HepG2 (cell line): ENCODE results near the gene CACNB4. TPM values are rescaled to one million over a fixed set of nuclear protein-coding genes. Genes with fewer than 3 reads are reported as not detected.

Source experiments
- BHLHE40 ChIP-seq: IDR thresholded peaks from 2 replicates; pipeline ENCODE4 v1.6.1; 2011; ENCODE audit warnings: low read length, improper control_type of control experiment
- CREB3 ChIP-seq: sonication (generic); formaldehyde crosslinking; IDR thresholded peaks from 2 replicates; pipeline ENCODE4 v1.5.0; 2020; ENCODE audit warnings: missing genetic modification reagents
- EHMT2 ChIP-seq: fragments of 200-600 bp; sonication (generic); IDR thresholded peaks from 2 replicates; pipeline ENCODE4 v1.7.0; 2017; ENCODE audit warnings: antibody characterized with exemption, low read depth, low read length, borderline replicate concordance
- HMGA1 ChIP-seq: sonication (generic); formaldehyde crosslinking; conservative IDR thresholded peaks from 2 replicates; pipeline ENCODE4 v1.4.0; 2020; ENCODE audit warnings: missing genetic modification reagents
- MIER3 ChIP-seq: IDR thresholded peaks from 2 replicates; pipeline ENCODE4 v1.6.1; 2016; ENCODE audit warnings: missing compliant biosample characterization, borderline replicate concordance
- NRL ChIP-seq: sonication (generic); formaldehyde crosslinking; IDR thresholded peaks from 2 replicates; pipeline ENCODE4 v1.5.0; 2020; ENCODE audit warnings: missing genetic modification reagents, mild to moderate bottlenecking, moderate library complexity, borderline replicate concordance
- PBX3 ChIP-seq: sonication (generic); formaldehyde crosslinking; IDR thresholded peaks from 2 replicates; pipeline ENCODE4 v1.8.1; 2023; ENCODE audit warnings: missing genetic modification reagents, inconsistent platforms, borderline replicate concordance
- RFX3 ChIP-seq: IDR thresholded peaks from 2 replicates; pipeline ENCODE4 v1.6.1; 2016; ENCODE audit warnings: missing biosample characterization, missing genetic modification reagents
- SOX13 ChIP-seq, 3 experiments: fragments of 450-650 bp in 1 of 3; sonication (generic) in 1 of 3; formaldehyde crosslinking in 1 of 3; IDR thresholded peaks in 2 of 3; conservative IDR thresholded peaks in 1 of 3; 2 replicates each; pipeline versions ENCODE4 v1.5.0 to v1.6.1; 2016 to 2020; ENCODE audit warnings: antibody characterized with exemption in 1 of 3, mild to moderate bottlenecking in 1 of 3, missing compliant biosample characterization in 1 of 3, missing genetic modification reagents in 1 of 3, moderate library complexity in 1 of 3
- TEF ChIP-seq: sonication (generic); formaldehyde crosslinking; IDR thresholded peaks from 2 replicates; pipeline ENCODE4 v1.5.0; 2020; ENCODE audit warnings: missing genetic modification reagents
- ZKSCAN1 ChIP-seq: fragments of 150-350 bp; IDR thresholded peaks from 2 replicates; pipeline ENCODE4 v1.6.1; 2014; ENCODE audit warnings: low read length
- ZNF256 ChIP-seq: sonication (generic); formaldehyde crosslinking; conservative IDR thresholded peaks from 2 replicates; pipeline ENCODE4 v1.4.0; 2020; ENCODE audit warnings: missing genetic modification reagents
- ZNF292 ChIP-seq: sonication (generic); formaldehyde crosslinking; IDR thresholded peaks from 2 replicates; pipeline ENCODE4 v1.8.1; 2022; ENCODE audit warnings: mild to moderate bottlenecking, low read depth, missing genetic modification reagents, borderline replicate concordance
- ZNF512 ChIP-seq: sonication (generic); formaldehyde crosslinking; IDR thresholded peaks from 2 replicates; pipeline ENCODE4 v1.4.0; 2020; ENCODE audit warnings: mild to moderate bottlenecking, missing genetic modification reagents
- ZNF580 ChIP-seq: IDR thresholded peaks from 2 replicates; pipeline ENCODE4 v1.6.1; 2016; ENCODE audit warnings: low read depth, borderline replicate concordance
- ZNF749 ChIP-seq: sonication (generic); formaldehyde crosslinking; IDR thresholded peaks from 2 replicates; pipeline ENCODE4 v1.8.0; 2022; ENCODE audit warnings: mild to moderate bottlenecking, missing genetic modification reagents, moderate library complexity, borderline replicate concordance
- polyA plus RNA-seq, 8 experiments: library from polyadenylated mRNA; depleted of rRNA in 3 of 8; stranded (reverse) in 7 of 8; unstranded in 1 of 8; fragments of >200 nt; fragmentation: Illumina TruSeq in 4 of 8; extraction: Trizol in 4 of 8; gene quantifications; 2 replicates each; pipeline versions ENCODE4 v1.2.1 to v1.2.3, GENCODE V29; 2011 to 2016; ENCODE audit warnings: low read depth in 4 of 8, missing spikeins in 1 of 8, mixed read lengths in 1 of 8; ENCODE audit not compliant: insufficient read depth in 1 of 8
- total RNA-seq, 5 experiments: library from RNA; depleted of rRNA; stranded (reverse); fragments of >200 nt; fragmentation: Illumina TruSeq; extraction: Trizol; gene quantifications; 2 replicates each; pipeline ENCODE4 v1.2.3, GENCODE V29; 2016; ENCODE audit warnings: low read depth in 1 of 5
- TF ChIP-seq, protein P1 (sequence below): sonication (generic); formaldehyde crosslinking; IDR thresholded peaks from 2 replicates; pipeline ENCODE4 v1.4.0; 2020; ENCODE audit warnings: mild to moderate bottlenecking, missing genetic modification reagents
- TF ChIP-seq, protein P2 (sequence below): sonication (generic); formaldehyde crosslinking; IDR thresholded peaks from 2 replicates; pipeline ENCODE4 v1.4.0; 2020; ENCODE audit warnings: missing genetic modification reagents, low read depth, mild to moderate bottlenecking, borderline replicate concordance

Gene CACNB4
- total and polyA plus RNA-seq, 2 of the 13 experiments (the other 11 are each of a cell fraction or from before 2014, with no cell fraction given): 5.1 to 14.3 TPM

DNA sequence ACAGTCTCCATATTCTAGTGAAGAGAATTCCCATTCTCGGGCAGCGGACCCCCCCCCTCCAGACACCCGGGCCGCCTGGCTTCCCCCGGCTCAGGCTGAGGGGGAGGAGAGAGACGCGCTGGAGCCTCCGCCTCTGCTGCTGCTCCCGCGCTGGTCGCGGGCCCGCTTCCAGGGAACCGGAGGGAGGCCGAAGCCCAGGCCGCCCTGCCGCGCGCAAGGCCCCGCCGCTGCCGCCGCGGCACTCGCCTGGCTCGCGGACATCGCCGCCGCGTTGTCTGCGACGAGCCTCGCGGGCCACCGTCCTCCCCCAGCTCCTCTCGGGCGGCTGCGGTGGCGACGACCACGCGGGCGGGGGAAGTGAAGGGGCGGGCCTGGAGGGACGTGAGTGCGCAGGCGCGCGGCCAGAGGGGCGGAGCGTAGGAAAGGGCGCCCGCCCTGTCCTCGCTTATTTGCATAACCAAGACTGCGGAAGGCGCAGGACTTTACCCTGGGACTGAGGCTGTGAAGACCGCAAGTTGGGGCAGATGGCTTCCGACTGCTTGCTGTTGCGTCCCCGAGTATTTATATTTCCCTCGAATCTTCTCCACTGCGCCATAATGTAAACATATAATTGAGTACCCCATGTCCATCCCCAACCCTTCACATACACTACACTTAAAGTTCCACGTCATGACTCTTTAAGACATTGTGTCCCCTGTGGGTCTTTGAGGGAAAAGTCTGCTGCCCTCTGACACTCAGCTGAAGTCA is 270.5 kb downstream of the CACNB4 start, which contains the start of gene ARL5A (continued):
- no peak for TF ChIP-seq TEF (CRISPR knock-in tag)
- no peak for TF ChIP-seq RFX3
- peak; percentile 90 for TF ChIP-seq ZNF749 (CRISPR knock-in tag)
- TF ChIP-seq PBX3 (CRISPR knock-in tag): peak; percentile 31; the same call in 1 of the 2 replicates
- TF ChIP-seq, protein P1, sequence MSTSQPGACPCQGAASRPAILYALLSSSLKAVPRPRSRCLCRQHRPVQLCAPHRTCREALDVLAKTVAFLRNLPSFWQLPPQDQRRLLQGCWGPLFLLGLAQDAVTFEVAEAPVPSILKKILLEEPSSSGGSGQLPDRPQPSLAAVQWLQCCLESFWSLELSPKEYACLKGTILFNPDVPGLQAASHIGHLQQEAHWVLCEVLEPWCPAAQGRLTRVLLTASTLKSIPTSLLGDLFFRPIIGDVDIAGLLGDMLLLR (CRISPR knock-in tag): peak; percentile 97
- TF ChIP-seq CREB3: no peak
- TF ChIP-seq ZKSCAN1: no peak
- no peak for TF ChIP-seq ZNF292 (CRISPR knock-in tag)
- TF ChIP-seq, protein P2, sequence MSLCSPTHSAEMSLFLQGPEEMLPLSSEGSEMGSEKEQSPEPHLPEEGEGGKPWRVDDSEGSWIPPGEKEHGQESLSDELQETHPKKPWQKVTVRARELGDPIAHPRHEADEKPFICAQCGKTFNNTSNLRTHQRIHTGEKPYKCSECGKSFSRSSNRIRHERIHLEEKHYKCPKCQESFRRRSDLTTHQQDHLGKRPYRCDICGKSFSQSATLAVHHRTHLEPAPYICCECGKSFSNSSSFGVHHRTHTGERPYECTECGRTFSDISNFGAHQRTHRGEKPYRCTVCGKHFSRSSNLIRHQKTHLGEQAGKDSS (CRISPR knock-in tag): no peak
- TF ChIP-seq HMGA1 (CRISPR knock-in tag): no peak
- no peak for TF ChIP-seq ZNF512 (CRISPR knock-in tag)
- TF ChIP-seq NRL: no peak; the same call in 1 of the 2 replicates
- 0 out of 2 replicates have a peak, but pooled peaks have one; percentile 47 for TF ChIP-seq SOX13 (IDR thresholded peaks at IDR 0.05)
- TF ChIP-seq SOX13 (CRISPR knock-in tag; conservative IDR thresholded peaks at IDR 0.05 in 1 of 2, IDR thresholded peaks at IDR 0.05 in 1 of 2): peak in 1 of 2 experiments; percentile 38; a peak in 1 of 4 replicates
- TF ChIP-seq ZNF580 (CRISPR knock-in tag): peak; percentile 61; the same call in 1 of the 2 replicates
- peak; percentile 23; the same call in 1 of the 2 replicates for TF ChIP-seq BHLHE40
- peak; percentile 79; the same call in 1 of the 2 replicates for TF ChIP-seq MIER3
- TF ChIP-seq EHMT2: no peak; the same call in 1 of the 2 replicates
- TF ChIP-seq ZNF256 (CRISPR knock-in tag): peak; percentile 50; the same call in 1 of the 2 replicates
